Endothelial cell of umbilical vein (primary cell): Measurements from ENCODE around the gene SPG11. TPM values are rescaled to one million over a fixed set of nuclear protein-coding genes. Genes with fewer than 3 reads are reported as not detected.
"Not testable (repeated sequence)": the region's sequence is repeated elsewhere in the genome, so short reads cannot be mapped to it uniquely, and the experiment has no call there.

Source experiments
- BruUV-seq: library from RNA; stranded (reverse); fragments of 400-500 nt; replicated peaks from 2 replicates; lab custom pipeline; 2021; lab: Mats Ljungman, UMichigan
- CTCF ChIA-PET: fragments of 300-600, 350-600 bp; sonication (Branson Sonifier 250); formaldehyde crosslinking; loops from one replicate; lab custom pipeline; 2021; ENCODE audit warnings: antibody characterized with exemption, inconsistent platforms; lab: Charles Lee
- POLR2A ChIA-PET: fragments of 300-600, 350-600 bp; sonication (Branson Sonifier 250); formaldehyde crosslinking; loops from one replicate; lab custom pipeline; 2021; ENCODE audit warnings: antibody characterized with exemption, inconsistent platforms; lab: Charles Lee
- DNase-seq: peaks from one replicate; pipeline ENCODE4 v3.0.0-alpha.2; 2011; ENCODE audit warnings: low read depth, low spot score
- FAIRE-seq: peaks from 2 replicates; lab custom pipeline; 2011; peaks lifted over from hg19 to GRCh38; lab: Jason Lieb, UNC
- H2AFZ ChIP-seq: 2 replicates; pipeline ENCODE4 v1.6.0; 2012; ENCODE audit warnings: low read depth, low read length, control low read depth, inconsistent platforms
- H3K27ac ChIP-seq: 2 replicates; pipeline ENCODE4 v1.5.1; 2011; ENCODE audit warnings: low read depth, mild to moderate bottlenecking, control low read depth, low read length, moderate library complexity; ENCODE audit not compliant: insufficient read depth
- H3K27me3 ChIP-seq, 2 experiments: 2 replicates each; pipeline versions ENCODE4 v1.6.0 to v1.6.1; 2011; ENCODE audit warnings: low read length in 2 of 2, mixed read lengths in 1 of 2; ENCODE audit not compliant: control insufficient read depth in 2 of 2, insufficient read depth in 2 of 2
- H3K36me3 ChIP-seq, 2 experiments: 2 replicates in 1 of 2; 3 replicates in 1 of 2; pipeline ENCODE4 v1.5.1; 2011; ENCODE audit warnings: low read length in 2 of 2, mild to moderate bottlenecking in 1 of 2, moderate library complexity in 1 of 2; ENCODE audit not compliant: control insufficient read depth in 2 of 2, insufficient read depth in 2 of 2; ENCODE audit errors: extremely low read depth in 1 of 2
- H3K4me1 ChIP-seq: 3 replicates; pipeline ENCODE4 v1.5.1; 2011; ENCODE audit warnings: mild to moderate bottlenecking, low read length; ENCODE audit not compliant: control insufficient read depth, insufficient read depth; ENCODE audit errors: extremely low read depth
- H3K4me2 ChIP-seq: 2 replicates; pipeline ENCODE4 v1.6.1; 2011; ENCODE audit warnings: low read length, control low read depth, mixed read lengths; ENCODE audit not compliant: insufficient read depth
- H3K4me3 ChIP-seq, 3 experiments: fragments of 200-600 bp in 1 of 3; sonication (generic), shearing (Covaris generic) in 1 of 3; replicated peaks in 1 of 3; 2 replicates each; pipeline ENCODE4 v1.5.1; 2011 to 2016; ENCODE audit warnings: control low read depth in 3 of 3, low read length in 3 of 3, mild to moderate bottlenecking in 2 of 3, inconsistent platforms in 1 of 3, low read depth in 1 of 3, moderate library complexity in 1 of 3; ENCODE audit not compliant: insufficient read depth in 1 of 3
- H3K79me2 ChIP-seq: 2 replicates; pipeline ENCODE4 v1.6.0; 2012; ENCODE audit warnings: low read length, inconsistent platforms; ENCODE audit not compliant: control insufficient read depth, insufficient read depth
- H3K9ac ChIP-seq: replicated peaks from 2 replicates; pipeline ENCODE3; 2011; ENCODE audit warnings: low read length, control low read depth; ENCODE audit not compliant: insufficient read depth; ENCODE audit errors: extremely low read depth
- H3K9me1 ChIP-seq: replicated peaks from 3 replicates; pipeline ENCODE4 v1.6.0; 2011; ENCODE audit warnings: mild to moderate bottlenecking, low read length; ENCODE audit not compliant: control insufficient read depth, insufficient read depth; ENCODE audit errors: extremely low read depth
- H3K9me3 ChIP-seq: replicated peaks from 2 replicates; pipeline ENCODE4 v1.5.1; 2012; ENCODE audit warnings: low read length, inconsistent platforms; ENCODE audit not compliant: control insufficient read depth, insufficient read depth
- H4K20me1 ChIP-seq: replicated peaks from 2 replicates; pipeline ENCODE3; 2011; ENCODE audit warnings: mild to moderate bottlenecking, low read length; ENCODE audit not compliant: control insufficient read depth, insufficient read depth; ENCODE audit errors: extremely low read depth
- FOS ChIP-seq: IDR thresholded peaks from 2 replicates; pipeline ENCODE4 v1.6.1; 2011; ENCODE audit warnings: mild to moderate bottlenecking, low read length, moderate library complexity, borderline replicate concordance; ENCODE audit not compliant: insufficient read depth
- GATA2 ChIP-seq: IDR thresholded peaks from 2 replicates; pipeline ENCODE4 v1.7.0; 2011; ENCODE audit warnings: low read depth, mild to moderate bottlenecking, moderate library complexity, mixed read lengths, low read length; ENCODE audit not compliant: insufficient read length, insufficient read depth
- MYC ChIP-seq: IDR thresholded peaks from one replicate; pipeline ENCODE4 v1.6.1; 2011; ENCODE audit warnings: mild to moderate bottlenecking, low read depth, low read length
- POLR2A ChIP-seq: IDR thresholded peaks from 2 replicates; pipeline ENCODE4 v1.6.1; 2012; ENCODE audit warnings: low read depth, mild to moderate bottlenecking, control low read depth, low read length
- POLR2AphosphoS5 ChIP-seq: IDR thresholded peaks from 2 replicates; pipeline ENCODE4 v1.6.1; 2012; ENCODE audit warnings: low read depth, mild to moderate bottlenecking, control low read depth, low read length, moderate library complexity; ENCODE audit not compliant: insufficient read depth
- dilution Hi-C: fragments of 300-500 bp; cut with MboI; formaldehyde crosslinking; loops from one replicate; pipeline ENCODE4 v1.15.0; 2019; ENCODE audit warnings: low sequenced_read_pairs; ENCODE audit not compliant: extremely low pct_ligation_motif_present
- intact Hi-C: fragments of 100-400 bp; cut with micrococcal nuclease; formaldehyde crosslinking; loops from one replicate; pipeline ENCODE4 v1.10.0; 2022
- polyA plus RNA-seq, 4 experiments: library from polyadenylated mRNA; depleted of rRNA in 3 of 4; stranded (reverse) in 3 of 4; unstranded in 1 of 4; fragments of >200 nt; gene quantifications; 2 replicates each; pipeline versions ENCODE4 v1.2.1 to v1.2.3, GENCODE V29; 2011 to 2012; ENCODE audit warnings: missing spikeins in 1 of 4
- total RNA-seq: library from RNA; stranded (reverse); gene quantifications from 2 replicates; pipeline ENCODE4 v1.2.3, GENCODE V29; 2021
- TF ChIP-seq, protein P1 (sequence below): IDR thresholded peaks from 2 replicates; pipeline ENCODE4 v1.6.1; 2011; ENCODE audit not compliant: insufficient read depth, insufficient read length
- TF ChIP-seq, protein P2 (sequence below), 2 donors: IDR thresholded peaks; 1 replicate in 1 of 2; 2 replicates in 1 of 2; pipeline ENCODE4 v1.5.1; 2011; ENCODE audit warnings: low read length in 2 of 2, mild to moderate bottlenecking in 2 of 2, moderate library complexity in 2 of 2, control low read depth in 1 of 2, inconsistent platforms in 1 of 2, low read depth in 1 of 2; ENCODE audit not compliant: insufficient read depth in 1 of 2; ENCODE audit errors: extremely low read depth in 1 of 2

The SPG11 gene
- total and polyA plus RNA-seq, 2 donors (not counting 3 experiments of a cell fraction or from before 2014, with no cell fraction given) = 30.7 to 53.5 TPM

DNA sequence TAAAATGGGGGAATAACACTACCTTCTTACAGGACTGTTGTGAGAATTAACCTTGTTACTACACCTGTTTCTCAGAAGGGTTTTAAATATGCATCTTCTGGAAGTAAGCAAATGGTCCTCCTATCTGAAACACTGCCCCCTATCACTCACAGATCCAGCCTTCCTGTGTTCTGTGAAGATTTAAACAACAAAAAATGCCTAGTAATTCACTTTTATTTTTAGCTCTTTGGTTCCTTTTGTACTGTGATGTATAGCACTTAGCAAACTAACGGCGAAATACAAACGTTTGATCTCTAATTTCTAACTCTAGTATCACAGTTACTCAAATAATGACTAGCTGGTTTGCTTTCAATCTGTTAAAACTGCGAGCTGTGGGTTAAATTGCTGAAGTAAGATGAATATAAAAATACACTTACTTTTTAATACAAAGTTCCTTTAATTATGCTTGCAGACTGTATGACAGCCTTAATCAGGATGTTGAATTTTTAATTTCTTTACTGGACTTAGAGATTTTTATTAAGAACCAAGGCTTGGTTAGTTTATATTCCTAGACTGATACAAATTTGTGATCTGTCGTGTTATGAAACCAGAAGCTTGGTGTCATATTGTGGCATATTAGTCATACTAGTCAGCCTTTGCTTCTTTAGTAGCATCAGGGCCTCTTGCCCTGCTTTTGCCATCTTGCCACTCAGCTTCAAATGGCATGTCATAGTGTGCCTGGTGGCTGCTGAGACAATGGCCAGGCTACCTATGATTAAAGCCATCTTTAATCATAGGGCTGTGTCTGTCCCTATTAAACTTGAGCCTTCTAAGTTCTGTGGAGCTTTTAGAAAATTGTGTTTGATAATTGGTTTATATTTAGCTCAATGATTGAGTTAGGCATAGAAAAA, 117.3 kb downstream of the SPG11 start:
- TF ChIP-seq POLR2A (no peak), MYC (no peak), POLR2AphosphoS5 (no peak), GATA2 (no peak), FOS (no peak)
- TF ChIP-seq, protein P1, sequence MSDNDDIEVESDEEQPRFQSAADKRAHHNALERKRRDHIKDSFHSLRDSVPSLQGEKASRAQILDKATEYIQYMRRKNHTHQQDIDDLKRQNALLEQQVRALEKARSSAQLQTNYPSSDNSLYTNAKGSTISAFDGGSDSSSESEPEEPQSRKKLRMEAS = no peak
- TF ChIP-seq, protein P2, sequence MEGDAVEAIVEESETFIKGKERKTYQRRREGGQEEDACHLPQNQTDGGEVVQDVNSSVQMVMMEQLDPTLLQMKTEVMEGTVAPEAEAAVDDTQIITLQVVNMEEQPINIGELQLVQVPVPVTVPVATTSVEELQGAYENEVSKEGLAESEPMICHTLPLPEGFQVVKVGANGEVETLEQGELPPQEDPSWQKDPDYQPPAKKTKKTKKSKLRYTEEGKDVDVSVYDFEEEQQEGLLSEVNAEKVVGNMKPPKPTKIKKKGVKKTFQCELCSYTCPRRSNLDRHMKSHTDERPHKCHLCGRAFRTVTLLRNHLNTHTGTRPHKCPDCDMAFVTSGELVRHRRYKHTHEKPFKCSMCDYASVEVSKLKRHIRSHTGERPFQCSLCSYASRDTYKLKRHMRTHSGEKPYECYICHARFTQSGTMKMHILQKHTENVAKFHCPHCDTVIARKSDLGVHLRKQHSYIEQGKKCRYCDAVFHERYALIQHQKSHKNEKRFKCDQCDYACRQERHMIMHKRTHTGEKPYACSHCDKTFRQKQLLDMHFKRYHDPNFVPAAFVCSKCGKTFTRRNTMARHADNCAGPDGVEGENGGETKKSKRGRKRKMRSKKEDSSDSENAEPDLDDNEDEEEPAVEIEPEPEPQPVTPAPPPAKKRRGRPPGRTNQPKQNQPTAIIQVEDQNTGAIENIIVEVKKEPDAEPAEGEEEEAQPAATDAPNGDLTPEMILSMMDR (IDR thresholded peaks at IDR 0.05; ENCODE audit: extremely low read depth in 1 of 2, insufficient read depth in 1 of 2, low read depth in 1 of 2, low read length in 2 of 2) = peak; percentile 14 to 30
- Histone ChIP-seq H3K4me2 (no peak overlapping the region), H3K9me1 (no peaks in the 10 kb centered on the region), H3K27ac (no peak overlapping the region), H3K9ac (no peak overlapping the region), H3K27me3 (no peaks in the 10 kb centered on the region), H3K79me2 (peaks cover 95% of the 10 kb centered on the region), H2AFZ (no peak overlapping the region), H3K36me3 (peaks cover 0 to 6% of the 10 kb centered on the region in 2 experiments), H3K9me3 (no peaks in the 10 kb centered on the region), H3K4me3 (no peak overlapping the region), H3K4me1 (peaks cover 18% of the 10 kb centered on the region), H4K20me1 (no peaks in the 10 kb centered on the region)
- FAIRE-seq = no peak
- dilution Hi-C loops = no loop called here
- no TSS peak for BruUV-seq
- intact Hi-C loops = no loop called here
- ChIA-PET CTCF (interaction anchor here (0.7 to 2.2 kb wide), 8 partner anchors 9 to 721 kb away, joined by 3 to 13 read pairs (median 4); partner anchors contain the start of genes EIF3J and MFAP1), POLR2A (interaction anchor here (0.6 to 1.0 kb wide), 2 partner anchors 9 to 102 kb away, joined by 9 to 12 read pairs; partner anchors contain the start of gene EIF3J)
- peak; percentile 39 for DNase-seq

DNA sequence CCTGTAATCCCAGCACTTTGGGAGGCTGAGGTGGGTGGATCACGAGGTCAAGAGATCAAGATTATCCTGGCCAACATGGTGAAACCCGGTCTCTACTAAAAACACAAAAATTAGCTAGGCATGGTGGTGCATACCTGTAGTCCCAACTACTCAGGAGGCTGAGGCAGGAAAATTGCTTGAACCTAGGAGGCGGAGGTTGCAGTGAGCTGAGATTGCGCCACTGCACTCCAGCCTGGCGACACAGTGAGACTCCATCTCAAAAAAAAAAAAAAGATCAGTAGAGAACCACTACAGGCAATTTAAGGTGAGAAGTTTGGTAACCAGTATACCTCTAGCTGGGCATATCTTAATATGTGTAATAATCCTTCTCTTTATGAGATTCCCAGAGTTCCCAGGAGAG, 118.7 kb downstream of the SPG11 start:
- Histone ChIP-seq H3K79me2 (peaks cover 95% of the 10 kb centered on the region), H3K4me1 (peaks cover 25% of the 10 kb centered on the region)
- H3K9me1 ChIP-seq, H3K9ac ChIP-seq, H3K27ac ChIP-seq, H2AFZ ChIP-seq, BruUV-seq, FAIRE-seq, dilution Hi-C loops, intact Hi-C loops, H3K4me2 ChIP-seq, DNase-seq, H3K9me3 ChIP-seq, H3K36me3 ChIP-seq, H4K20me1 ChIP-seq, H3K4me3 ChIP-seq, H3K27me3 ChIP-seq: not testable (repeated sequence)
- ChIA-PET POLR2A (interaction anchor here (1.4 kb wide), 1 partner anchor 11 kb away, joined by 3 read pairs; no protein-coding TSS in a partner anchor), CTCF (interaction anchor here (2.1 to 2.2 kb wide), 3 partner anchors 7 to 43 kb away, joined by 6 to 13 read pairs (median 8); partner anchors contain the start of gene EIF3J)
